OCI-LY7 (cell line): ENCODE results near the gene CWC27. TPM values are rescaled to one million over a fixed set of nuclear protein-coding genes. Genes with fewer than 3 reads are reported as not detected.

Experiments used
- BruUV-seq: library from RNA; stranded (reverse); fragments of 400-500 nt; replicated peaks from 2 replicates; lab custom pipeline; 2021; lab: Mats Ljungman, UMichigan
- CTCF ChIA-PET: fragments of 300-600 bp; sonication (Branson Sonifier 250); formaldehyde crosslinking; loops from one replicate; lab custom pipeline; 2022; ENCODE audit warnings: antibody characterized with exemption; ENCODE audit not compliant: unreplicated experiment; lab: Charles Lee
- POLR2A ChIA-PET: fragments of 300-600 bp; sonication (Branson Sonifier 250); formaldehyde crosslinking; loops from one replicate; lab custom pipeline; 2022; ENCODE audit warnings: antibody characterized with exemption; lab: Charles Lee
- DNase-seq: peaks from one replicate; pipeline ENCODE4 v3.0.0-alpha.2; 2015; ENCODE audit warnings: low spot score
- H2AFZ ChIP-seq: fragments of 200-600 bp; sonication (generic), shearing (Covaris generic); 2 replicates; pipeline ENCODE4 v1.6.1; 2014; ENCODE audit warnings: mild to moderate bottlenecking, antibody characterized with exemption, low read length, moderate library complexity
- H3K27ac ChIP-seq: fragments of 200-600 bp; sonication (generic); 2 replicates; pipeline ENCODE4 v1.5.1; 2014; ENCODE audit warnings: mixed run types, low read depth, mild to moderate bottlenecking, moderate library complexity, low read length, inconsistent platforms; ENCODE audit not compliant: poor library complexity, severe bottlenecking
- H3K36me3 ChIP-seq: fragments of 200-600 bp; sonication (generic); 2 replicates; pipeline ENCODE4 v1.6.1; 2014; ENCODE audit warnings: mild to moderate bottlenecking, antibody characterized with exemption, low read length, moderate library complexity, mixed read lengths; ENCODE audit not compliant: insufficient read depth
- H3K4me1 ChIP-seq: fragments of 200-600 bp; sonication (generic); 2 replicates; pipeline ENCODE4 v1.5.1; 2014; ENCODE audit warnings: mild to moderate bottlenecking, low read length; ENCODE audit not compliant: insufficient read depth, poor library complexity, severe bottlenecking
- H3K4me2 ChIP-seq: fragments of 200-600 bp; sonication (generic); 2 replicates; pipeline ENCODE4 v1.6.1; 2014; ENCODE audit warnings: mild to moderate bottlenecking, low read length
- H3K4me3 ChIP-seq: fragments of 200-600 bp; sonication (generic); 2 replicates; pipeline ENCODE4 v1.5.1; 2014; ENCODE audit warnings: mild to moderate bottlenecking, low read depth, low read length; ENCODE audit not compliant: poor library complexity, severe bottlenecking
- H3K79me2 ChIP-seq: fragments of 200-600 bp; sonication (generic); 2 replicates; pipeline ENCODE4 v1.6.1; 2016; ENCODE audit warnings: low read depth, mild to moderate bottlenecking, low read length, moderate library complexity, mixed read lengths; ENCODE audit not compliant: insufficient read depth
- H3K9me2 ChIP-seq: fragments of 200-600 bp; sonication (generic); 2 replicates; pipeline ENCODE4 v1.6.1; 2016; ENCODE audit warnings: mild to moderate bottlenecking, low read length, mixed read lengths; ENCODE audit not compliant: insufficient read depth
- H3K9me3 ChIP-seq: fragments of 200-600 bp; sonication (generic); 2 replicates; pipeline ENCODE4 v1.6.1; 2014; ENCODE audit warnings: mild to moderate bottlenecking, mixed run types, low read length, mixed read lengths
- H4K20me1 ChIP-seq: fragments of 200-600 bp; sonication (generic); 2 replicates; pipeline ENCODE4 v1.6.1; 2014; ENCODE audit warnings: mild to moderate bottlenecking, antibody characterized with exemption, low read length, moderate library complexity, mixed read lengths; ENCODE audit not compliant: insufficient read depth
- EZH2phosphoT487 ChIP-seq: fragments of 200-600 bp; sonication (generic); IDR thresholded peaks from 2 replicates; pipeline ENCODE4 v1.6.1; 2018; ENCODE audit warnings: low read depth, borderline replicate concordance, mild to moderate bottlenecking, mixed run types, antibody characterized with exemption, low read length, moderate library complexity, mixed read lengths
- intact Hi-C: fragments of 100-400 bp; cut with micrococcal nuclease; formaldehyde crosslinking; loops from one replicate; pipeline ENCODE4 v1.10.0; 2022; ENCODE audit not compliant: unreplicated experiment
- total RNA-seq, 2 experiments: library from RNA; depleted of rRNA in 1 of 2; stranded (reverse); fragments of >200 nt in 1 of 2; shearing (Covaris generic) in 1 of 2; gene quantifications; 2 replicates each; pipeline ENCODE4 v1.2.3, GENCODE V29; 2014 to 2022
- TF ChIP-seq, protein P1 (sequence below): fragments of 200-600 bp; sonication (generic); conservative IDR thresholded peaks from 2 replicates; pipeline ENCODE4 v1.5.1; 2014; ENCODE audit warnings: mild to moderate bottlenecking, antibody characterized with exemption, low read length, moderate library complexity, mixed read lengths

CWC27 gene
- total RNA-seq, 2 experiments from 2014 or later, result 15.4 to 33.1 TPM

DNA sequence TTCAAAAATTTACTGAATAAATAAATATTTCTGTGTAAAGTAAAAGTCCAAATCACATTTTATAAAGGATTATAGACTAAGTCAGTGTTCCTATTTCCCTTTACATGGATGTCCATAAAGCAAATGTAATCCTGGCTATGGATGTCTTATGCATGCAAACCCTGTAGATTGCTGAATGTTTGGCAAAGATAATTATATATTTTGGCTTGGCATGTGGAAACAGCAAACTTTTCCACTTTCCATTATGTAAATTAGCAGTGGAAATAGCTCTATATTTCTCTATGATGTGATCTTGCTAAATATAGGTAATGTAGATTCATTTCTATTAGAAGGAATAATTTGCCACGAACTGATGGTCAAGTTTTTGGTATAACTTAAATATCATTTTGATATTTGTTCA, 66.5 kb downstream of the CWC27 start:
- Histone ChIP-seq H3K4me3 (no peak overlapping the region), H3K36me3 (peaks cover 3% of the 10 kb centered on the region), H3K79me2 (no peaks in the 10 kb centered on the region), H3K4me2 (no peak overlapping the region), H3K9me3 (no peaks in the 10 kb centered on the region), H3K9me2 (no peaks in the 10 kb centered on the region), H3K27ac (no peak overlapping the region), H3K4me1 (no peaks in the 10 kb centered on the region), H2AFZ (no peak overlapping the region), H4K20me1 (no peaks in the 10 kb centered on the region)
- intact Hi-C loops, result no loop called here
- ChIA-PET CTCF (no interaction called here), POLR2A (no interaction called here)
- DNase-seq, result no peak
- BruUV-seq, result no TSS peak
- TF ChIP-seq, protein P1, sequence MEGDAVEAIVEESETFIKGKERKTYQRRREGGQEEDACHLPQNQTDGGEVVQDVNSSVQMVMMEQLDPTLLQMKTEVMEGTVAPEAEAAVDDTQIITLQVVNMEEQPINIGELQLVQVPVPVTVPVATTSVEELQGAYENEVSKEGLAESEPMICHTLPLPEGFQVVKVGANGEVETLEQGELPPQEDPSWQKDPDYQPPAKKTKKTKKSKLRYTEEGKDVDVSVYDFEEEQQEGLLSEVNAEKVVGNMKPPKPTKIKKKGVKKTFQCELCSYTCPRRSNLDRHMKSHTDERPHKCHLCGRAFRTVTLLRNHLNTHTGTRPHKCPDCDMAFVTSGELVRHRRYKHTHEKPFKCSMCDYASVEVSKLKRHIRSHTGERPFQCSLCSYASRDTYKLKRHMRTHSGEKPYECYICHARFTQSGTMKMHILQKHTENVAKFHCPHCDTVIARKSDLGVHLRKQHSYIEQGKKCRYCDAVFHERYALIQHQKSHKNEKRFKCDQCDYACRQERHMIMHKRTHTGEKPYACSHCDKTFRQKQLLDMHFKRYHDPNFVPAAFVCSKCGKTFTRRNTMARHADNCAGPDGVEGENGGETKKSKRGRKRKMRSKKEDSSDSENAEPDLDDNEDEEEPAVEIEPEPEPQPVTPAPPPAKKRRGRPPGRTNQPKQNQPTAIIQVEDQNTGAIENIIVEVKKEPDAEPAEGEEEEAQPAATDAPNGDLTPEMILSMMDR, result no peak
- no peak for TF ChIP-seq EZH2phosphoT487

DNA sequence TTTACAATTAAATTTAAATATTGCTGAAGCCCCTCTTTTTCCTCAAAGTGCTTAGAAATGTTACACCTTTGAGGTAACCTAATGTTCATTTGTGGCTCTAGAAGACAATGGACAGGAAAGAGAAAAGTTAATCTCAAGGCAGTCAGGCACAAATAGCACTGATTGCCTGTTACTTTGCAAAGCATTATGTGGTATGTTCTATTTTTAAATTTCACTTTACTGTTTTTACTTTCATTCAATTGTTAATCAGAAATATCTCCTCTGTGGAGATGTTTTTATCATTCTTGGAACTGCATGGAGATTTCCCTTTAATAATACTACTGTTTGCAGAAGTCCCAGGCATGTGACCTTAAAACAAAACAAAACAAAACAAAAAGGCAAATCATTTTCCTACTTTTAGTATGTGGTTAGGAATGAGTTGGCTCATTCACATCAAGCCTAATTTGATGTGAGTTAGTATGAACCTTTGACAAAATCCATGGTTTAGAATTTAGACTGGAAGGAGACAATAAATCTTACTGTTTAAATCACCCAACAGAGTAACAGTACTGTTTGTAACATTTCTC, 67.5 kb downstream of the CWC27 start:
- Histone ChIP-seq H3K4me3 (no peak overlapping the region), H3K9me2 (no peaks in the 10 kb centered on the region), H3K9me3 (no peaks in the 10 kb centered on the region), H4K20me1 (no peaks in the 10 kb centered on the region), H3K79me2 (no peaks in the 10 kb centered on the region), H2AFZ (no peak overlapping the region), H3K36me3 (no peaks in the 10 kb centered on the region), H3K4me2 (no peak overlapping the region), H3K27ac (no peak overlapping the region), H3K4me1 (no peaks in the 10 kb centered on the region)
- no peak for TF ChIP-seq EZH2phosphoT487
- TF ChIP-seq, protein P1, result no peak
- ChIA-PET CTCF (no interaction called here), POLR2A (no interaction called here)
- DNase-seq, result no peak
- no TSS peak for BruUV-seq
- intact Hi-C loops, result no loop called here

DNA sequence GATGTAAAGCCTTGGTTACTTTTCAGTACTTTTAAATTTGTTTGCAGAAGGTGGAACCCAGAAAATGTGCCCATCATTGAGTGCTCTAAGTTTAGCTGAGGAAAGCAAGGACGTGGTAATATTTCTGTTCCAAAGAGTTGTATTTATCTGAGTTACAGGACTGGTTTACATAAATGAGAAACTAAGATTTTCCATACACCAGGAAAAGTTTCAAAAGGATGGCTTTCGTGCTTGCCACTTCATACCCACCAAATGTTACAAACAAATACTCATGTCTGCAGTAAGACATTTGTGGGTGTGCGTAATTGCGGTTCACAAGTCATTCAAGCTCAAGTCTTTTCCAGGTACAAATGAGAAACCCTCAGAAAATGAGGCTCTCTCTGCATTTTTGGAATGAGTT, 68.1 kb downstream of the CWC27 start:
- ChIA-PET CTCF (no interaction called here), POLR2A (interaction anchor here (0.7 to 1.1 kb wide), 2 partner anchors 13 to 62 kb away, joined by 3 to 4 read pairs; no protein-coding TSS in a partner anchor)
- DNase-seq, result no peak
- Histone ChIP-seq H3K36me3 (no peaks in the 10 kb centered on the region), H3K4me3 (no peak overlapping the region), H3K27ac (no peak overlapping the region), H4K20me1 (no peaks in the 10 kb centered on the region), H3K9me2 (no peaks in the 10 kb centered on the region), H2AFZ (no peak overlapping the region), H3K79me2 (no peaks in the 10 kb centered on the region), H3K4me1 (no peaks in the 10 kb centered on the region), H3K4me2 (no peak overlapping the region), H3K9me3 (no peaks in the 10 kb centered on the region)
- no peak for TF ChIP-seq EZH2phosphoT487
- TF ChIP-seq, protein P1, result no peak
- intact Hi-C loops, result no loop called here
- no TSS peak for BruUV-seq
